GM18498 (cell line): ENCODE data around the gene FOXD2.

Experiments used
- ATAC-seq: cut with Tn5 transposase; IDR thresholded peaks from one replicate; pipeline ENCODE4 v1.9.1; 2021; ENCODE audit warnings: mild to moderate bottlenecking, moderate library complexity; ENCODE audit not compliant: unreplicated experiment

The FOXD2 gene

DNA sequence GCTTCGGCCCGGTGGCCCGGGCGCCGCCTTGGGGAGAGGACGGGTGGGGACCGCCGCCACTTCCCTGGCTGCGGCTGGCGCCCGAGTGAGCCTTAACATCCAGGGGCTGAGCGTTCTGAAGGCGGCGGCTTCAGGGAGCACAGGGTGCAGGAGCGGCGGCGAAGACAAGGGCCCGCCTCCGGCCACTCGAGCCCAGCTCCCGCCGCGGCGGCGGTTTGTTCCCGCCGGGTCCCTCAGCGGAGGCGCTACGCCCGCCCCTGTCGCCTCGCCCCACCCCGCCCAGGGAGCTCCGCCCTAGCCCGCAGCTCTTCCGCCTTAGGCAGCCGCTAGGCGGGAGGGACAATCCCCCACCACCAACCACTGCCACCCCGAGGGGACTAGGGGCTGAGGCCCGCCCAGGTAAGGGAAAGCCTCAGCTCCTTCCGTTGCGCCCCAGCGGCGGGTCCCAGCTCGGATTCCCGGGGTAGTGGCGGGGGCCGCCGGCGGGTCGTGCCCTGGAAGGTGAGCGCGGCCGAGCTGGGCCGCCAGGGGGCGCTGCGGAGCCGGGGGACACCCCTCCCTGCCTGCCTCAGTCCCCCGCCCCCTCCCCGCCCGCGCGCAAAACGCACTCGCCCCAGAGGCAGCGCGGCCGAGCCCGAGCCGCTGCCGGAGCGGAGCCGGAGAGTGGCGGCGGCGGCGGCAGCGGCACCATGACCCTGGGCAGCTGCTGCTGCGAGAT, at the start of gene FOXD2:
FOXD2 (plus strand) TSS at position 598 of the 718 bp plus-strand sequence; CDS start at position 690, 92 bp downstream.
- peak; percentile 85 for ATAC-seq

DNA sequence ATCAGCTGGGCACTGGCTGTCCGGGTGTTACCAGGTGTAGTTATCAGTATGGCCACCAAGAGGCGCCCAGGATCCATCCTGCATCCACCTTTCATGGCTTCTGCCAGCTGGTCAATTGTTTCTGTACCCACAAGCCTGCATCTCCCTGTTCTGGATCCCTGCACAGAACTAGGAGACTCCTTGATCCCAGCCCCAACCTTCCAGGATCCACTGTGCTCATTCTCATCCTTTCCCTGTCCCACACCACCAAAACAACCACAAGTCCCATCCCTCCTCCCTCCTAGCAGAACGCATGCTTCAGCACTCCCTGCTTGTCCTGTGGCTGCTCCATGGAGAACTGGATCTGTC, 49.0 kb upstream of the FOXD2 start:
- peak; percentile 85 for ATAC-seq

DNA sequence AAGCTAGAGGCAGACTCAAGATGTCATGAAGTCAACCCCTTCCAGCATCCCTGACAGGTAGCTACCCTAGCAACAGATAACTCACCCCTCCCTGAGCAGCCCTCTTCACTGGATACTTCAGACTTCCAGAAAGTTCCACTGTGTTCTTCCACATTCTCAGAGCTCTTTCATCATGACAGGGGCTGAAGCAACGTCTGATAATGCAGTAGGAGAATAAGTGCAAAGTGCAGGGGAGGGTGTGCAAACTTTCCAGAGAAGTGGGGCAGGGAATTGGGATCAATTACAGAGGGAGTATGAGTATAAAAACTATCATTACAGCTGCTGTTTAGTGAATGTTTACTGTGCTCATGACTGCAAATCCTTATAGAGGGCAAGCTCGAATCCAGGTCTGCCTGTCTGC, 48.1 kb upstream of the FOXD2 start:
- no peak for ATAC-seq

DNA sequence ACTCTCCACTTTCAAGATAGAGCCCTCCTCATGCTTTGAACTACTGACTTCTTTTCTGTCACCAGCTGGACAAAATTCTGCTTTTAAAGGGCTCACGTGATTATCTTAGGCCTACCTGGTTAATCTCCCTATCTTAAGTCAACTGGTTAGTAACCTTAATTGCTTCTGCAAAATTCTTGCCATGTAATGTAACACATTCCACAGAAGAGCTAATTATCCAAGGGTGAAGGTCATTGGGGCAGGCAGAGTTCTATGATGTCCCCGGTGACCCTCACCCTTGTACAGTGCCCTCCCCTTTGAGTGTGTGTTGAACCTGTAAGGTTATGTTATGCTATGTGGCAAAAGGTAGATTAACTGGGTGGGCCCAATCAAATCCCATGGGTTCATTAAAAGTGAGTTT, 47.0 kb upstream of the FOXD2 start:
- no peak for ATAC-seq

DNA sequence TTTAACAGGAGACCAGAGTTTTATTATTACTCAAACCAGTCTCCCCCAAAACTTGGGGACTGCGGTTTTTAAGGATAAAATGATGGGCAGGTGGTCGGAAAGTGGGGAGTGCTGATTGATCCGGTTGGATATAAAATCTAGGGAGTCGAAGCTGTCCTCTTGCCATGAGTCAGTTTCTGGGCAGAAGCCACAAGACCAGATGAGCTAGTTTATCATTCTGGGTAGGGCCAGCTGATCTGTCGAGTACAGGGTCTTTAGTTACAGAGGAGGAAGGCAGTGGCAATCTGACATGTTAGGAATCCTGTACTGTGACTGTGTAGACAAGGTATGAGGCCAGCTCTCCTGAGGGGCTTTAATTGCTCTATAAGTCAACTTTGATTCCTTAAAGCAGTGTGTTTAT, 44.7 kb upstream of the FOXD2 start:
- ATAC-seq = no peak

DNA sequence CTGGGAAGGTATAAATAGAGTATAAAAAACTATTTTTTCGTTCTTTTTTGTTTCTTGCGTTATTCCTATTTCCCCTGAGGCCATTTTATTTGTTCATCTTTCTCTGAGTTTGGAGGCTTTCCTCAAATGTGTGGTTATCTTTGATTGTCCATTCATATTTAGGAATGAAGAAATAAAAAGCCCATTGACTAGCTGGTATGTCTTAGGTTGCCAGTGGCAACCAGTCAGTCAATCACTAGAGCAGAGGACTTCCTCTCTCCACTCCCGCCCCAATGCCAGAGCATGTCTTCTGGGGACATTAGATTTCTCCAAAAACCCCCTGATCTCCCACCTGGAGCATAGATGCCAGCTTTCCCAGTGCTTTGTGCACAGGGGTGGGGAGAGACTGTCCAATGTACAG, 42.4 kb upstream of the FOXD2 start:
- ATAC-seq = no peak

DNA sequence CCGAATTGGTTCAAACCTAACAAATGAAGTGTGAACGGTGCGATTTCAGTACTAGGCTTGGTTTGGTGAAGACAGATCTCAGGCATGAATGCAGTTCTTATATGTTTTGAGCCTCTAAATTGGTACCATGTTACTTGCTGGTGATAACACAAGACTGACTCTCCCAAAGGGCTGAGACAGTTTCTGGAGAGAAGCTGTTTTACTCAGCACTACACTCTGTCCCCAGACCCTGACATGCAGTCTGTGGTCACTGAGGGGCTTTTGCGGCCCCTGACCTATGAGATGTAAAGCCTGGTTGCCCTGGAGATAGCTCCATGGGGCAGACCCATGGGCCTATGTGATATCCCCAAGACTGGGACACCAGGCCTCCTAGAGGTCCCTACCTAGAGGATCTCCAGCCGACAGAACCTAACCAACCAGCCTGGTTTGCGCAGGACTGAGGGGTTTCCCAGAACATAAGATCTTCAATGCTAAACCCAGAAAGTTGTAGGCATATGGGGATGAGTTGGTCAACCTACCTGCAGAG, 41.1 kb upstream of the FOXD2 start:
- ATAC-seq = no peak

DNA sequence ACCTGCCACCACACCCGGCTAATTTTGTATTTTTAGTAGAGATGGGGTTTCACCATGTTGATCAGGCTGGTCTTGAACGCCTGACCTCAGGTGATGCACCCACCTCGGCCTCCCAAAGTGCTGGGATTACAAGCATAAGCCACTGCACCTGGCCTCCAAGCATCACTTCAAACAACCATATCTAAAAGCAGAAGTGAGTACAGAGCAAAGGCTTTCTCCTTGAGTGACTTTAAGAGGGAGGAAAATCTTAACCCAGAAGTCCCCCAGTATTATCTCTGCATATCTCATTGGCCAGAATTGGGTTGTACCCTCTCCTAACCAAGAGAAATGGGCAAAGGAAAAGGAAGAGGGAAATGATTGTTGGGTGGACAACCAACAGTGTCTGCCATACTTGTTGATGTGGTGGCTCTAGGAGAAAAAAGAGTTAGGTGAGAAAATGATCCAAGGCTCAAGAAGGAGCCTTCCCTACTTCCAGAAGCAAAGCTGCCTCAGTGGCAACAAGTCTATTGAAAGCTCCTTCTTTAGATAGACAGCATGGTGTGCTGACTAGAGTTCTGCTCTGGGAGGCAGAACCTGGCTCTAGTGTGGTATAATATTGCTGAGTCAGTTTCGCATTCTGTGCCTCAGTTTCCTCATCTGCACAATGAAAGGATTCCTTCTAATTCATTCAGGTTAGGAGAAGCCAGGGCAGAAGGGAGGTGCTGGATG, 38.6 kb upstream of the FOXD2 start:
- no peak for ATAC-seq

DNA sequence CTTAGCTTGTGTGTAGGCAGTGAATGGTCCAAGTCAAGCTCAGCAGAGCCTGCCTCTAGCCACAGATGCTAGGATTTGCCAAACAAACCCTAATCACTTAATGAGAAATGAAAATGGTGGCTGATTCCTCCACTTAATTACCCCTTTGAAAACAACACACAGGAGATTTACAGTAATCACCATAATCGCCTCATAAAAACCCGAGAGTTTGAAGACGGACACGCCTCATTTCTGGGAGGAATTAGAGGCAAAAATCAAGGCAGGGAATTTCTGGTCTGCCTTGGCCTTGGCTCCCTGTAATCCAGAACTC, 38.0 kb upstream of the FOXD2 start:
- ATAC-seq = no peak

DNA sequence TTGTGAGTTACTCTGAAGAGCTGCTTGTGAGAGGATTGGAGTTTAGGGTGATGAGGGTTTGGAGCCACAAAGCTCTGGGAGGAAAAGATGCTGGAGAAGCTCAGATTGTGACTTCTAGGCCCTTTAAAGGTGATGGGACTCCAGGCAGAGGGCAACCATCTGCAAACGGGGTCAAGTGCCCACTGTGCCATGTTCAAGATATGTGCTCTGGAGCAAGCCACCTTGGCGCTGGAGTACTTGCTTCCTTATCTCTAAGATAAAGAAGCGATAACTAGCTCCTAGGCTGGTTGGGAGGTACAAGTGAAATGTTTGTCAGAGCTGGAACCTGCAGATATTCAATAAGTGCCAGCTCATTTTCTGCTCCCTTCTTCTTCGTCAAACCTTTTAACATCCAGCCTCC, 36.1 kb upstream of the FOXD2 start:
- ATAC-seq = no peak

DNA sequence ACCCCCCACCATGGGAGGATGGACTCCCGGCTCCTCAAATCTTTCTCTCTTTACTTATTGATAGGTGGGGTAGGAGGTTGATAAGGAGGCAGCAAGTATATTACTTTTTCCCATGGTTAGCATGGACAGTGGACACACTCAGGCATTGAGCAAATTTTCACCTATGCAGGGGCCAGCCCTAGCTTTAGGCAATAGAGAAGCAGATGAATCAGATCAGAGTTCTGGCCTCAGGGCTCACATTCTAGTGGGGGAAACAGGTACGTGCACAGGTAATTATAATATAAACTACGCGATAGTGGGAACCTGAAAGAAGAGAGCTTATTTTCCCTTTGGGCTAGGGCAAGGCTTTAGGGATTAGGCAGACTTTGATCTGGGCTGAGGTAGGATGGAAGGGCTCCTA, 35.3 kb upstream of the FOXD2 start:
- no peak for ATAC-seq

DNA sequence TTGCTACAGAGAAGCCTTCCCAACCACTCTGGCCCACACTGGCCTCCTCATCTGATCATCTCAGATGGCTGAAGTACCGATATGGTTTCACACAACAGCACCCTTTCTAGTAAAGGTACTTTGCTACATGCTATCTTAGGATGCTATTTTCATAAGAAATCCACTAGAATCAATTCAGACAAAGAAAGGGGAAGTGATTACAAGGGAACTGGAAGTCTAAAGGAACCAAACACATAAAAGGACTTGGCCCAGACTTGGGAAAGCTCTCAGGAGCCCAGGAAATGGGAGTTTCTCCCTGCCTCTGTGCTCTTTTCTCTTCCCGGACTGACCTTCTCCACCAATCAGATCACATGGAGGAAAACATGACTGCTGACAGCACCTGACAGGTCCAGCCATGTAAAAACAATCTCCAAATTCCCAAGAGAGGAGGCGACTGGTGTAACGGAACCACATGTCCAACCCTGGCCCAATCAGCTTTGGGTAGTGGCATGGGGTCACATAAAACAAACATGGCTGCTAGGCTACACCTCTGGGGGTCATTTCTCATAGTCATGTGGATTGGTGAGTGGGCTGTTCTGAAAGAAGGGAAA, 34.4 kb upstream of the FOXD2 start:
- ATAC-seq = no peak

DNA sequence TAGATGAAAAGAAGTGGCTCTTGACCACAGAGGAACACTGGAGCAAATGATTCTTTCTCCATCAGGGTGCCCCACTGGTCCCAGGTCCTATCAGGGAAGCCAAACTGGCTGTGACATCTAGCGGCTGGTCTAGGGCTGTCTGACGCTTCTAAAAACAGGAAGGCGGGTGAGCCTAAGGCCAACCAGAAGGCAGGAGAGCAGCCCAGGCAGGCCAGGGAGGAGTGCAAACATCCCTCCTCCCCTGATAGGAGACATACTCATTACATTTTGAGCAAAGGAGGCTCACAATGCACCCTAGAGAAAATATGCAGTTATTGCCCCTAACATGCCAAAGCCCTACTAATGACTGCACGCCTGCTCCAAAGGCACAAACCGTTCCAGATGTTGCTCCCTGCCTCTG, 32.1 kb upstream of the FOXD2 start:
- no peak for ATAC-seq

DNA sequence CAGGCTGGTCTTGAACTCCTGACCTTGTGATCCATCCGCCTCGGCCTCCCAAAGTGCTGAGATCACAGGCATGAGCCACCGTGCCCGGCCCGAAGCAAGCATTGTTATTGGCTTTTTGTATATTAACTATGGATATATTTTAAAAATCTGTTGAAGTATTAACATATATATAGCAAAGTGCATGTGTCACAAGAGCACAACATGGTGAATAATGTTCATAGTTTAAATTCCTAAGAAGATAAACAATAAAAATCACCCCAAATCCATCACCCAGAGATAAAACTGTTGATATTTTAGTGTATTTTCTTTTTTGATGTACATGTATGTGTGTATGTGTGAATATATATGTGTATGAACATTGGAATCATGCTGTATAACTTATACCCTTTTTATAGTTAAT, 30.9 kb upstream of the FOXD2 start:
- no peak for ATAC-seq

DNA sequence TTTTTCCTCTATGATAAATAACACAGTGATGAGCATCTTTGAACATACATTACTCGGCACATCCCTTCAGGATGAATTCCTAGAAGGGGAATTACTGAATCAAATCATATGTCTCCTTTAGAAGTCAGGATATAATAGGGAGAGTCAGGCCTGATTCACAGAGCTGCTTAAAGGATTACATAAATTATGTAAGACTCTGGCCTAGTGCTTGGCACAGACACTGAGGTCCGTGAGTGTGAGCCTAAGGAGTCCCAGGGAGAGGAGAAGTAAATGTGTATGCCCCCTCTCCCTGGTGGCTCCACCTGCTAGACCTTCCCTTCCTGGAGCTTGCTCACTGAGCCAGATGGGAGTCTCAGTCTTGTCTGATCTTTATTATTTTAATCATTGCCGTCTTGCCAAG, 30.4 kb upstream of the FOXD2 start:
- ATAC-seq = no peak

DNA sequence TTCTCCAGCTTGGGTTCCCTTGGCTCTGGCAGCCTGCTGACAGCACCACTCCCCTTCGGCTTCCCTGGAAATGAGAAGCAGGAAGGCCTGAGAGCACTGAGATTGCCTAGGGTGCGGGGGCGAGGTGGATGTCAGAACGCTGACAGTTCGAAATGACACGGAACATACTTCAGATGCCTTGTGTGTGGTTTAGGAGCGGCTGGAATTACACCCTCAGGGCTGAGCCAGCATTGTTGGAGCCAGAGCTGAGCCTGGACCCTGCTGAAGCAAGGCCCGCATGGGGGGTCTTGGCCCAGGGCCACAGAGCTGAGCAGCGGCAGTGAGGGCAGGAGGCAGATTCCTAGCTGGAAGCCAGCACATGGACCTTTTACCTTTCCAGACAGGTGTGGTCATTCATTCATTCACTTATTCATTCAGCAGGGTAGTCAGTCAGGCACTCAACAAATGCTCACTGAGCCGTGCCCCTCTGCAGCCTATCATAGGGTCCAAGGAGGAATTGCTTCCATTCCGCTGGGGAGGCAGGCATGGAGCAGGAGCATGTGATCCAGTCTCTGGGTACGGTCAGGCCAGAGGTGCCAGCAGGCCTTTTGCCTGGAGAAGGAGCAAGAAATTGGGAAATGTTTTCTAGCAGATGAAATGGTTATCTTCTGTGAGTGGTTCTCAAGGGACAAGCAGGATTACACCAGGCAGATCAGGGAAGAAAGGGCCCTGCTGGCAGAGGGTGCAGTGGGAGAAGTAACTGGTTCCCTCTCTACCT, 28.4 kb upstream of the FOXD2 start:
- ATAC-seq = no peak

DNA sequence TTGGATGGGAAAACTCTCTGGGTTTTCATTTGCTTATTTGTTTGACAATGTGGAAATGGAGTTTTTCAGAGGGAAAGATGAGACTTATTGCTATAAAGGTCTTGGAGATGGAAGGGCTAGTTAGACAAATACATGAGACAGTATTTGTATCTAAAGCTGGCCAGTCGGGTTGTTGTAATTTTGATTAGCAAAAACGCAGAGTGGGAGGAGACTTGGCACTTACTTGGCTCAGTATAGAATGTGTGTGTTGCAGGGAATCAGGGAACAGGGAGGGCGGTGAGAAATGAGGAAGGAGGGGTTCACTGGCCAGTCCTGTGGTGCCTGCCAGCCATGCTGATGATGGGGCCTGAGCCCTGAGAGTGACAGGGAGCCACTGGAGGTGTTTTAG, 27.8 kb upstream of the FOXD2 start:
- ATAC-seq = no peak

DNA sequence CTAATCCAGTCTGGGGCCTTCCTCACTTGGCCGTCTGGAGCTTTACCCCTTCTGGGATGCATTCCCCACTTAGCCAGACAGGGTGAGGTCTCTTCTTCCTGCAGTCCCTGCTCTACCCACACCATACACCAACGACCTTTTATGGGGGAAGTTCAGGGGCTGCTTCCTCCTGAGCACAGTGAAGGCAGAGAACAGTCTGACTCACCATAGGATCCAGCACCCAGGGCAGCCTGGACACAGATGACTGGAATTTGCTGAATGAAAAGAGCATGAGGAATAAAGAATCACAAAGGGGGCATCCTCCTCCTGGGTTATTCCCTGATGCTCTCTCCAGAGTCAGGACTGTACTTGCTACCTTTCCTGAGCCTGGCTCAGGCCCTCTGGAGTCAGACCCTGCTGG, 26.4 kb upstream of the FOXD2 start:
- no peak for ATAC-seq

DNA sequence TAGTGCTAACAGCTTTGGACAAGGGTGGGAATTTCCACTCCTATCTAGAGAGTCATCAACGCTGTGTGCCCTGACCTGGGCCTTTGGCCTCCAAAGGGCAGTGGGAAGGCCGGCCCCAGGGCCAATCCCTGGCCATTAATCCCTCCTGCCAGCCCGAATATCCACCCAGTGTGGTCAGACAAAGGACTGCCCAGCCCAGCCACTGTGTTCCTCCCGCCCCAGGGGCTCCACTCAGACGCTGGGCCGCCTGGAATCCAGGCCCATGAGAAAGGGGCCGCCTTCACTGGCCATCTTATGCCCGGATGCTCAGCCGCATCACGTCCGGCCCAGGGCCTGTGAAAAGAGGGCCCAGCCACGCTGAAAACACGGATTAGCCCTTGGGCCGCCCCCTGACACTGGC, 25.4 kb upstream of the FOXD2 start:
- no peak for ATAC-seq

DNA sequence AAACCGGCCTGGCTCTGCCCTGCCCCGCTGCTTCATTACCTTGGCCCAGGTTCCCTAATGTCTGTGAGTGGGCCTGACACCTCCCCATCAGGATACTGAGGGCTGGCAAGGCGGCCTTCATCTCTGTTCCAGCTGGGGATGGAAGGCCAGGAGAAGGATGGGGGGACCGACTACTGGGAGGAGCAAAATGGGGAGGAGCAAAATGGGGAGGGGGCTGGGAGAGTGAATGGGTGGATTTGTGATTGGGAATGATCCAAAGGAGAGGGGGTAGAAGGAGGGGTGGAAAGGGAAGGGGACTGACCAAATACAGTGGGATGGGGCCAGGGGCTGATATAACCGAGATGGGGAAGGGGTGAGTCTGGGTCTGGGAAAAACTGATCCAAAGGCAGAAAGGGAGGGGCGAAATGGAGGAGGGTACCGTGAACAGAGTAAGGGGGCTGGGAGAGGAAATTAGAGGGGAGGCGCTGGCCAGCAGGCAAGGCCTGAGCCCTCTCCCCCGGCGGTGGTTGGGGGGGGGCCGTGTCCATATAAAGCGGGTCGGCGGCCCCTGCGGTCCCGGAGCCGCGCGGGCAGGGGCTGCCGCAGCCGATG, 22.0 kb upstream of the FOXD2 start, which contains the start of gene FOXE3:
FOXE3 (plus strand) TSS at position 558 of the 591 bp plus-strand sequence; CDS start at position 589, 31 bp downstream.
- no peak for ATAC-seq
